Ishikawa (cell line): Measurements from ENCODE around the gene NDUFA7.
A peak's percentile ranks its signal among the peaks of the same experiment; 100 is the strongest.

Experiments used
- CEBPB ChIP-seq: IDR thresholded peaks from 2 replicates; pipeline ENCODE4 v1.6.1; 2012
- CREB1 ChIP-seq: IDR thresholded peaks from 2 replicates; pipeline ENCODE4 v1.6.1; 2012; ENCODE audit warnings: low read depth
- EGR1 ChIP-seq: IDR thresholded peaks from 2 replicates; pipeline ENCODE4 v1.6.1; 2012
- EP300 ChIP-seq: IDR thresholded peaks from 2 replicates; pipeline ENCODE4 v1.6.1; 2012; ENCODE audit warnings: borderline replicate concordance
- FOXM1 ChIP-seq: IDR thresholded peaks from 2 replicates; pipeline ENCODE4 v1.6.1; 2012; ENCODE audit warnings: low read depth, borderline replicate concordance
- MAX ChIP-seq: IDR thresholded peaks from 2 replicates; pipeline ENCODE4 v1.6.1; 2012
- NFIC ChIP-seq: IDR thresholded peaks from 2 replicates; pipeline ENCODE4 v1.6.1; 2012
- RAD21 ChIP-seq: IDR thresholded peaks from 2 replicates; pipeline ENCODE4 v1.6.1; 2012; ENCODE audit warnings: low read depth
- REST ChIP-seq: IDR thresholded peaks from 2 replicates; pipeline ENCODE4 v1.6.1; 2012; ENCODE audit warnings: low read depth, mild to moderate bottlenecking
- TAF1 ChIP-seq: IDR thresholded peaks from 2 replicates; pipeline ENCODE4 v1.6.1; 2012; ENCODE audit warnings: low read depth, mild to moderate bottlenecking
- TCF12 ChIP-seq: IDR thresholded peaks from 2 replicates; pipeline ENCODE4 v1.6.1; 2012; ENCODE audit warnings: low read depth
- TEAD4 ChIP-seq: IDR thresholded peaks from 2 replicates; pipeline ENCODE4 v1.6.1; 2012
- USF1 ChIP-seq: IDR thresholded peaks from 2 replicates; pipeline ENCODE4 v1.6.1; 2012
- YY1 ChIP-seq: IDR thresholded peaks from 2 replicates; pipeline ENCODE4 v1.6.1; 2012; ENCODE audit warnings: low read depth
- ZBTB7A ChIP-seq: IDR thresholded peaks from 2 replicates; pipeline ENCODE4 v1.6.1; 2012; ENCODE audit warnings: low read depth

NDUFA7 gene

GRCh38 chr19:8340341-8341096 lies 19.3 kb upstream of the NDUFA7 start:
- TF ChIP-seq ZBTB7A = no peak

GRCh38 chr19:8338835-8339234 lies 17.7 kb upstream of the NDUFA7 start:
- TF ChIP-seq TAF1 (no peak), TCF12 (no peak), YY1 (no peak), REST (no peak), TEAD4 (no peak), NFIC (no peak), MAX (no peak), CEBPB (no peak), USF1 (no peak), EGR1 (no peak), RAD21 (no peak), EP300 (no peak)

GRCh38 chr19:8337728-8338127 lies 16.6 kb upstream of the NDUFA7 start:
- TF ChIP-seq FOXM1 = no peak
- no peak for TF ChIP-seq CEBPB
- no peak for TF ChIP-seq YY1
- TF ChIP-seq ZBTB7A = no peak
- no peak for TF ChIP-seq TEAD4
- no peak for TF ChIP-seq TCF12
- no peak for TF ChIP-seq TAF1
- TF ChIP-seq NFIC = no peak
- no peak for TF ChIP-seq RAD21
- TF ChIP-seq EP300 = no peak
- TF ChIP-seq EGR1 = no peak

- no peak for TF ChIP-seq MAX
- no peak for TF ChIP-seq FOXM1
- no peak for TF ChIP-seq CREB1
- TF ChIP-seq CEBPB = no peak
- no peak for TF ChIP-seq ZBTB7A
- no peak for TF ChIP-seq TAF1
- no peak for TF ChIP-seq YY1
- no peak for TF ChIP-seq NFIC
- TF ChIP-seq TEAD4 = no peak
- TF ChIP-seq RAD21 = no peak
These were observed 15.5 kb upstream of the NDUFA7 start for GRCh38 chr19:8336660-8337059.

GRCh38 chr19:8336072-8336569 lies 14.9 kb upstream of the NDUFA7 start:
- TF ChIP-seq CEBPB = no peak
- no peak for TF ChIP-seq TCF12
- TF ChIP-seq YY1 = no peak
- no peak for TF ChIP-seq FOXM1
- TF ChIP-seq MAX = no peak
- no peak for TF ChIP-seq REST

GRCh38 chr19:8335343-8336071 lies 14.3 kb upstream of the NDUFA7 start:
- TF ChIP-seq MAX = 0 out of 2 replicates have a peak, but pooled peaks have one; percentile 7
- TF ChIP-seq CEBPB = no peak
